Measurements from ENCODE around the gene LMNTD1.

LMNTD1 gene

GRCh38 chr12:25524366-25524765 is 28.7 kb downstream of the LMNTD1 start:
- no peaks in the 10 kb centered on the region for H3K27me3 ChIP-seq
- H3K9me3 ChIP-seq, result no peaks in the 10 kb centered on the region
- TF ChIP-seq, protein P1, sequence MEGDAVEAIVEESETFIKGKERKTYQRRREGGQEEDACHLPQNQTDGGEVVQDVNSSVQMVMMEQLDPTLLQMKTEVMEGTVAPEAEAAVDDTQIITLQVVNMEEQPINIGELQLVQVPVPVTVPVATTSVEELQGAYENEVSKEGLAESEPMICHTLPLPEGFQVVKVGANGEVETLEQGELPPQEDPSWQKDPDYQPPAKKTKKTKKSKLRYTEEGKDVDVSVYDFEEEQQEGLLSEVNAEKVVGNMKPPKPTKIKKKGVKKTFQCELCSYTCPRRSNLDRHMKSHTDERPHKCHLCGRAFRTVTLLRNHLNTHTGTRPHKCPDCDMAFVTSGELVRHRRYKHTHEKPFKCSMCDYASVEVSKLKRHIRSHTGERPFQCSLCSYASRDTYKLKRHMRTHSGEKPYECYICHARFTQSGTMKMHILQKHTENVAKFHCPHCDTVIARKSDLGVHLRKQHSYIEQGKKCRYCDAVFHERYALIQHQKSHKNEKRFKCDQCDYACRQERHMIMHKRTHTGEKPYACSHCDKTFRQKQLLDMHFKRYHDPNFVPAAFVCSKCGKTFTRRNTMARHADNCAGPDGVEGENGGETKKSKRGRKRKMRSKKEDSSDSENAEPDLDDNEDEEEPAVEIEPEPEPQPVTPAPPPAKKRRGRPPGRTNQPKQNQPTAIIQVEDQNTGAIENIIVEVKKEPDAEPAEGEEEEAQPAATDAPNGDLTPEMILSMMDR (IDR thresholded peaks at IDR 0.05; ENCODE audit: low read depth, low read length), result no peak
- no peak overlapping the region for H3K4me3 ChIP-seq (ENCODE audit: low read depth, low read length)
- no peaks in the 10 kb centered on the region for H3K4me1 ChIP-seq
- no peaks in the 10 kb centered on the region for H3K36me3 ChIP-seq
- no peak for DNase-seq

- Histone ChIP-seq H3K36me3 (no peaks in the 10 kb centered on the region), H3K9me3 (no peaks in the 10 kb centered on the region), H3K4me1 (no peaks in the 10 kb centered on the region), H3K27me3 (no peaks in the 10 kb centered on the region), H3K4me3 (ENCODE audit: low read depth, low read length) (no peak overlapping the region)
- no peak for DNase-seq
- TF ChIP-seq, protein P1 (IDR thresholded peaks at IDR 0.05; ENCODE audit: low read depth, low read length), result no peak
Observed at GRCh38 chr12:25521625-25522256, 31.3 kb downstream of the LMNTD1 start.

DNA sequence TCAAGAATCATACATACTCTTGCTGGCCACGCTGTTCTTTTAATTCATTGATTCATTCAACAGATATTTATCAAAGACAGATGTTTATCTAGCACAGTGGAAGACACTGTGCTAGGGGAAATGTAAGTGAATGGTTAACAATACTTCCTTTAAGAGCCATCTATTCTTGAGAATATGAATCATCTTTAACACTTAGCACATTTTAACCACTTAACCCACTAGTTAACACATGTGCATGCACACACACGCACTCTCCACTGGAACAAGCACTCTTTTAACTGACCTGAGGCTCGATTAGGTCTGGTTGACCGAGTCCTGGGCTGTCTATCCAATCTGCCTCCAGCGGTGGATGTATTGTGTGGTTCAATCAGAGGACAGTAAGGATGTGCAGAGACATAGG is 34.6 kb downstream of the LMNTD1 start:
- Histone ChIP-seq H3K4me3 (ENCODE audit: low read depth, low read length) (no peak overlapping the region), H3K27me3 (no peaks in the 10 kb centered on the region), H3K36me3 (no peaks in the 10 kb centered on the region), H3K9me3 (no peaks in the 10 kb centered on the region), H3K4me1 (no peaks in the 10 kb centered on the region)
- DNase-seq, result no peak
- TF ChIP-seq, protein P1 (IDR thresholded peaks at IDR 0.05; ENCODE audit: low read depth, low read length), result no peak

- no peak for DNase-seq
- Histone ChIP-seq H3K27me3 (no peaks in the 10 kb centered on the region), H3K9me3 (no peaks in the 10 kb centered on the region), H3K36me3 (no peaks in the 10 kb centered on the region), H3K4me1 (no peaks in the 10 kb centered on the region), H3K4me3 (ENCODE audit: low read depth, low read length) (no peak overlapping the region)
- TF ChIP-seq, protein P1 (IDR thresholded peaks at IDR 0.05; ENCODE audit: low read depth, low read length), result no peak
Observed at GRCh38 chr12:25504744-25505143, 48.3 kb downstream of the LMNTD1 start.

- Histone ChIP-seq H3K4me3 (ENCODE audit: low read depth, low read length) (no peak overlapping the region), H3K9me3 (no peaks in the 10 kb centered on the region), H3K27me3 (no peaks in the 10 kb centered on the region), H3K36me3 (no peaks in the 10 kb centered on the region), H3K4me1 (no peaks in the 10 kb centered on the region)
- no peak for DNase-seq
- TF ChIP-seq, protein P1 (IDR thresholded peaks at IDR 0.05; ENCODE audit: low read depth, low read length), result no peak
Observed at GRCh38 chr12:25503666-25504065, 49.4 kb downstream of the LMNTD1 start.

DNA sequence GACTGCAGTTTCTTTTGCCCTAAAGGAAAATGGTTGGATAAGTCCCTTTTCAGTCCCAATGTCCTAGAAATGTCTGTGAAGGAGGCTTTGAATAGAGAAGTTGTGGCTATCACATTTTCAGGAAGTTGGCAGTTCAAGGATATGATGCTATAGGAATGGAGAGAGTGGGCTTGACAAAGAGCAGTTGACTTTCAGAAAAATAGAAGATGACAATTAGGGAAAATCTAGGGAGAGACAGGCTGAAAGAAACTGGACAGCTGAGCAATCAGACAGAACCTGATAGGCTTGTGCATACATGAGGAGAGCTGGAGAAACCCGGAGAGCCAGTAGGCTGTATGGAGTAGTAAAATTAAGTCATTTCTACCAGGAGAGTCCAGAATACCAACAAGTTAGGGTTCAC is 50.5 kb downstream of the LMNTD1 start:
- TF ChIP-seq, protein P1 (IDR thresholded peaks at IDR 0.05; ENCODE audit: low read depth, low read length), result no peak
- H3K4me1 ChIP-seq, result no peaks in the 10 kb centered on the region

More for the DNA sequence above, 50.5 kb downstream of the LMNTD1 start:
- Histone ChIP-seq H3K27me3 (no peaks in the 10 kb centered on the region), H3K4me3 (ENCODE audit: low read depth, low read length) (no peak overlapping the region), H3K36me3 (no peaks in the 10 kb centered on the region), H3K9me3 (no peaks in the 10 kb centered on the region)
- no peak for DNase-seq
